ENCODE measurements around the gene PSG1.
"Not testable (repeated sequence)": the region's sequence is repeated elsewhere in the genome, so short reads cannot be mapped to it uniquely, and the experiment has no call there.

The PSG1 gene

DNA sequence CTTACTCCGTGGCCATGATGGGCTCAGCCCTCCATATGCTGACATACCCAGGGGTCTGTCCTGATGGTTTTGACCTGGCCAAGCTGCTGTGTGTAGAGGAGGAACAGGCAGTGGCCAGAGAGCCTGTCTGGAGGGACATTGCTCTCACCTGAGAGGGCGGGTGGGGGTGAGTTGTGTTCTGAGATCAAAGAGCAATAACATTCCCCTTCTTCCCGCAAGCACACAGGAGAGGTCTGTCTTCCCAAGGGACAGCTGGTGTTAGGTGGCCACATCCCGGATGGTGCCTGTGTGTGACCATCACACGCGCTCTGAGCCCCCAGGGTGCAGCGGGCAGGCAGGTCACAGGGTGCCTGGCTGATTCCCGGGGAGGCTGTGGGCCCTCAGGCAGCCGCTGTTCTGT lies 1.1 kb upstream of the PSG1 start:
- not testable (repeated sequence) for DNase-seq

DNA sequence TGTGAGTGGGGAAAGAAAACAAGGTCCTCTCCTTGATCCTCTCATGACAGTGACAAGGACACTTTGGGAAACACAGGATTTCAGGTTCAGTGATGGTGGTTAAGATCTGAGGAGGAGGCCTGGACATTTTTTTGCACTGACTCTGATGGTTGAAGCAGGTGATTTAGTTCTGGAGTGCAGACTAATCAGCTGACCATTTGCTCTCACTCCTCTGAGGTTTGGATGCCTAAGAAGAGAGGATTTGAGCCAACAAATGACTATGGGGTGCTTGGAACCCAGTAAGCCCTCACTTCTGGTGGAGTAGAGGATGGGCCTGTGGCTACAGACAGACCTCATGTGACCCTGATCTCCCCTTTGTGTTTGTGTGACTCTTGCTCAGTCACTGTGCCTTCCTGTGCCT lies 2.9 kb downstream of the PSG1 start:
- not testable (repeated sequence) for DNase-seq

DNA sequence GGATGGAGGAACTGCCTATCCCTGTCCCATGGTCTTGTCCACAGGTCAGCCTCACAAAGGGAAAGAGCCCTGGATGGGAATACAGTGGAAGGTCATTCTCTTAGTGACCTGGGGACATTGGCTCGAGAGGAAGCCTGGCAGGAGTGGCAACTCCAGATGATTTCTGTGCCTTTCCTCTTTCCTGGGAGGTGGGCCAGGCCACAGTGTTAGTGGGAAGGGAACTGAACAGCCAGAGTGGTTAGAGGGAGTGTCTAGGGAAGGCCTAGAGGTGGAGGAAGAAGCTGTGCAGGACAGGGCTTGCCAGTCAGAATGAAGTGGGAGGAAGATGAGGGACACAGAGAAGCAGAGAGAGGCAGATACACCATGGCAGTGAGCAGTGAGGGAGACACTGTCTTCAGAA lies 3.6 kb downstream of the PSG1 start:
- not testable (repeated sequence) for DNase-seq

DNA sequence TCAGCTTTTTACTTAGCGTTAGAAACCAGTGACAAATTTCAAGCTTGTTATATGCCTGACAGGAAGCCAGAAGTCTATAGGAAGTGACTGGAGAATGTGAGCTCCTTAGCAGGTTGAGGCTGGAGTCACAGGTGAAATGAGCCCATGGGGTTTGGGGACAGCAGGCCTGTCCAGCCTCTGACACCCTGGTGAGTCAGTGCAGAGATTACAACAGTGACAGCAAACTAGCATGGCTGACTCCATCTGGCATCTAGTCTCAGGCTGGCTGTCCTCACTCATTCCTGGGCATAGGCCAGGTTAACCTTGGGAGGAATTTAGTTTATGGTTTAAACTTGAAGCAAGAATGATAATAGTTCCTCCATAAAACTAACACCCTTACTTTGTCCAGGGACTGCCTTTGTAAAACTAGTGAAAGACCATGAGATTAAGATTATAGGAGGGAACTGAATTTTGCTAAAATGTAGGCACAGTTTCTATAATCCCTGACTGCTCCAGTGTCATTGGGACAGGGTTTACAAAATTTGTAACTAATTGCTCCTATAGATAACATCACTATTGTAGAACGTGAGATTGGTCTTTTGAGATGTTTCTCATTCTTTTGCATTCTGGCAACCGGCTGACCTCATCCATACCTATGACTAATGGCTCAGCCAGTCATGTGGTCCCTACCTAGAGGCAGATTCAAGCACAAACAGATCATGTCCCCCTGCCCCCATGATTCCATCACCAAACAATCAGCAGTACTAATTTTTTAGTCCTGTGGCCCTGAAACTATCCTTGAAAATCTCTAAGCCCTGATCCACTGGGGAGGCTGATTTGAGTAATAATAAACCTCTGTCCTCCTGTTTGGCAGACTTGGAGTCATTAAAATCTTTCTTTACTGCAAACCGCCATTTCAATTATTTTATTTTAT lies 4.4 kb downstream of the PSG1 start:
- not testable (repeated sequence) for DNase-seq

DNA sequence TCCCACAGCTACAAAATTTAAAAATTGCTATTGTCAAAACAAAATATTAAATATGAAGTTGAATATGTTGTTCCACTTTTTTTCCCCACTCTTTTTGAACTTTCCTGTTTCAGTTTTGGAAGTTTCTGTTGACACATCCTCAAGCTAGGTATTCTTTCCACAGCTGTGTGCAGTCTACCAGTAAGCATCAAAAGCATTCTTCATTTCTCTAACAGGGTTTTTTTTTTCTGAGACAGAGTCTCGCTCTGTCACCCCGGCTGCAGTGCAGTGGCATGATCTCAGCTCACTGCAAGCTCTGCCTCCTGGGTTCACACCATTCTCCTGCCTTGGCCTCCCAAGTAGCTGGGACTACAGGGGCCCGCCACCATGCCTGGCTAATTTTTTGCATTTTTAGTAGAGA lies 5.4 kb downstream of the PSG1 start:
- DNase-seq: not testable (repeated sequence)

DNA sequence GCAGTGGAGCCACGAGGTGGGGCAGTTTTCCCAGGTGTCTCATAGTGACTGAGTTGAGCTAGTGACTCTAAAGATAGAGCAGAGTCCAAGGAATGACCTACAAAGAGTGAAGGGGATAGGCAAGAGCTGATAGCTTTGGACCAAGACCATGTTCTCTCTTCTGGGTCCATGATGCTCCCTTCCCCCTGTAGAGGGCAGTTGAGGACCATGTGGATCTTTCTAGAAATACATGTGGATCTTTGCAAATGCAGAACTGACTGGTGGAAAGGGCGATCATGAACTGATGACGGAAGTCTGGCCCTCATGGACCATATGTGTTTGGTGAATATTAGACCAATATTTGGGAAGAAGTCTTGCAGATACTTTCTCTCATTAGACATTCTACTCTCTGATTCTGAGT lies 6.9 kb downstream of the PSG1 start:
- no peak for DNase-seq

DNA sequence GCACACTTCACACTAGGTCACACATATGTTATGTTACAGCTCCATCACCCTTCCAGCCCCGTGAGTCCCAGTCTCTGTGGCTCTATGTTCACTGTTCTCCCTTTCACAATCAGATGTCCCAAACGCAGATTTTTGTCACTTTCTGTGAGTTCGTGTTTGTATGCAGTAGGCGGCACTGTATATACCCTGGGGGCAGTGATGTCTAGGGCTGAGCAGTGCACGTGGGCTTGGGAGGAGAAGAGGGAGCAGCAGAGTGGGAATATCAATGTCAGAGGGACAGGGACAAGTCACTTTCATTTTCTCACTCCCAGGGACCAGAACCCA lies 22.0 kb downstream of the PSG1 start:
- DNase-seq: no peak

DNA sequence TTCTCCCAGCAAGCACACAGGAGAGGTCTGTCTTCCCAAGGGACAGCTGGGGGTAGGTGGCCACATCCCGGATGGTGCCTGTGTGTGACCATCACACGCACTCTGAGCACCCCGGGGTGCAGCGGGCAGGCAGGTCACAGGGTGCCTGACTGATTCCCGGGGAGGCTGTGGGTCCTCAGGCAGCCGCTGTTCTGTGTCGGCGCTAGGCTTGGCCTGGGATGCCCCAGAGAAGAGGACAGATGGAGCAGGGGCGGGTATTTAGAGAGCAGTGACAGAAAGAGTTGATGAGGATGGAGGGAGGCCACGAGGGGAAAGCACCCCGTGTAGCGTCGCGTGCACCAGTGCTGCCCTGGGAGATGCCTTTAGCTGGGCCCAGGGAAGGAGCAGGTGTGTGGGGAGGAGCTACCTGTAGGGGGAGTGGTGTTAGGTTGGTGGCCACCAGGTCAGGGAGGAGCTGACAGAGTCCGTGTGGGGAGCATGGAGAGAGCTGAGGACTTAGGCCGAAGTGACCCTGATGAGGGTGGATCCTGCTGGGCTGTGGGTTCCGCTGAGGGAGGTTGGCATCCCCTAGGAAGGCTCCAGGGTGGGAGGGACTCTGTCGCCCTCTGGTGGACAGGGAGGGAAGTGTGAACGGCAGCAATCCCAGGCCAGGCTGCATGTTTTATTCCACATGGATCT lies 22.5 kb downstream of the PSG1 start:
- not testable (repeated sequence) for DNase-seq

DNA sequence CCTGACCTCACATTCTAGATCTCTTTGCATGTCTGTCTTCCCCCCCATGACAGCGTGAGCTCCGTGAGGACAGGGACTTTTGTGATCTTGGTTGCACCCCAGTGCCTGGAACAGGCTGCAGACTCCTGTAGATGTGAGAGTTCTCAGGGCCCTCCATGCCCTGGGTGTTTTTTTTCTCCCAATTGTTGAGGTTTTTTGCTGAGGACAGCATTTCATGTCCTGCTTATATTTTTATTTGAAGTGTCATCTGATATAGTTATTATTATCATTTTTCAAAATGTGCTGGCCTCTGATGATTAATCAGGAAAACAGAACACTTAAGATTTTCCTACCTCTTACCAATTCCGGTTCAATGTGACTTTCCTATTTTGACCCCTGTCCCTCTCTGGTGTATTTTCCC lies 24.8 kb downstream of the PSG1 start:
- DNase-seq: not testable (repeated sequence)

DNA sequence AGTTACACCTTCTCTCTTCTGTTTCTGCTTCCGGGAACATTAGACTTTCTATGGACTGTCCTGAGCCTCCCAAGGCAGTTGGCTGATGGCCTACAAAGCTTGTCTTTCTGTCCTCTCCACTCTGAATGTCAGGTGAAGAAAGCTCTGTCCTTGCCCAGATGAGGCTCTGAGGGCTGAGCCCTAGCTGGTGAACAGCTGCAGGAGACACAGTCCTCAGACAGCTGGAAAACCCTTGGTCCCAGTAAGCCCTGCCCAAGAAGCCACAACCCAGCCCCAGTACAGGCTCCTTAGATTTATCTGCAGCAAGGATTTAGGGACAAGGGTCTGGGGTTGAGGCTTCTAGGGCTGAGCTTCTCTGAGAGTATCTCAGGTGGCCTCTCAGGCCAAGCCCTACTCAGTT lies 26.3 kb downstream of the PSG1 start:
- DNase-seq: not testable (repeated sequence)

DNA sequence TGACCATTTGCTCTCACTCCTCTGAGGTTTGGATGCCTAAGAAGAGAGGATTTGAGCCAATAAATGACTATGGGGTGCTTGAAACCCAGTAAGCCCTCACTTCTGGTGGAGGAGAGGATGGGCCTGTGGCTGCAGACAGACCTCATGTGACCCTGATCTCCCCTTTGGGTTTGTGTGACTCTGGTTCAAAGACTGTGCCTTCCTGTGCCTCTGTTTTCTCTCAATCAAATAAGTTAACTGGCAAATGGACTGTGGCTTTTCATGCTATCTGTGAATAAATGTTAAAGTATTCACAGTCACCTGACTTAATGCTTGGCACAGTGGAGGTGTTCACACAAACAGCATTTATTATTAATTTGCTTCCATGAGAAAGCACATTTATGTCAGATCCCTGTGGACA lies 26.7 kb downstream of the PSG1 start:
- DNase-seq: not testable (repeated sequence)

DNA sequence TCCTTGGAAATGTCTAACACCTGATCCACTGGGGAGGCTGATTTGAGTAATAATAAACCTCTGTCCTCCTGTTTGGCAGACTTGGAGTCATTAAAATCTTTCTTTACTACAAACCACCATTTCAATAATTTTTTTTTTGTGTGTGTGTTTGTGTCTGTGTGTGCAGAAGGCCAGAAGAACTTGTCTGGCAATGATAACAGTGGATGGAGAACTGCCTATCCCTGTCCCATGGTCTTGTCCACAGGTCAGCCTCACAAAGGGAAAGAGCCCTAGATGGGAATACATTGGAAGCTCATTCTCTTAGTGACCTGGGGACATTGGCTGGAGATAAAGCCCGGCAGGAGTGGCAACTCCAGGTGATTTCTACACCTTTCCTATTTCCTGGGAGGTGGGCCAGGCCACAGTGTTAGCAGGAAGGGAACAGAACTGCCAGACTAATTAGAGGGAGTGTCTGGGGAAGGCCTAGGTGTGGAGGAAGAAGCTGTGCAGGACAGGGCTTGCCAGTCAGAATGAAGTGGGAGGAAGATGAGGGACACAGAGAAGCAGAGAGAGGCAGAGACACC lies 27.7 kb downstream of the PSG1 start:
- not testable (repeated sequence) for DNase-seq

DNA sequence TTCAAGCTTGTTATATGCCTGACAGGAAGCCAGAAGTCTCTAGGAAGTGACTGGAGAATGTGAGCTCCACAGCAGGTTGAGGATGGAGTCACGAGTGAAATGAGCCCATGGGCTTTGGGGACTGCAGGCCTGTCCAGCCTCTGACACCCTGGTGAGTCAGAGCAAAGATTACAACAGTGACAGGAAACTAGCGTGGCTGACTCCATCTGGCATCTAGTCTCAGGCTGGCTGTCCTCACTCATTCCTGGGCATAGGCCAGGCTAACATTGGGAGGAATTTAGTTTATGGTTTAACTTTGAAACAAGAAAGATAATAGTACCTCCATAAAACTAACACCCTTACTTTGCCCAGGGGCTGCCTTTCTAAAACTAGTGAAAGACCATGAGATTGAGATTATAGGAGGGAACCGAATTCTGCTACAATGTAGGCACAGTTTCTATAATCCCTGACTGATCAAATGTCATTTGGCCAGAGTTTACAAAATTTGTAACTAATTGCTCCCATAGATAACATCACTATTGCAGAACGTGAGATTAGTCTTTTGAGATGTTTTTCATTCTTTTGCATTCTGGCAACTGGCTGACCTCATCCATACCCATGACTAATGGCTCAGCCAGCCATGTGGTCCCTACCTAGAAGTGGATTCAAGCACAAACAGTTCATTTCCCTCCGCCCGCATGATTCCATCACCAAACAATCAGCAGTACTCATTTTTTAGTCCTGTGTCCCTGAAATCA lies 28.4 kb downstream of the PSG1 start:
- no peak for DNase-seq

DNA sequence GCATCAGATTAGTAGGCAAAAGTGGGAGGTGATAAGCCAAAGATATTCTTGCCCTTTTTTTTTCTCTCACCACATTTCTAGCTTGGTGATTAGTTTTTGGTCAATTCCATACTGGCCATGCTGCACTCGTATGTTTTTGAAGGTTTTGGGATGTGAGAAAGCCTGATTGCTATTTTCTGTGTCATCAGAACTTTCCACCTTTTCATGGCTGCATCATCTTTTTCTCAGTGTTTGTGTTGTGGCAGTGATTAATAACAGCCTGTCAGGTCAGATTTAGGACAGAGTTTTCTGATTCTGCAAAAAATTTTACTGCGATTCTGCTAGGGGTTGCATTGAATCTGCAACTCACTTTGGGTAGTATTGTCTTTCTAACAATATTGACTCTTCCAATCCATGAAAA lies 32.9 kb downstream of the PSG1 start:
- DNase-seq: no peak

DNA sequence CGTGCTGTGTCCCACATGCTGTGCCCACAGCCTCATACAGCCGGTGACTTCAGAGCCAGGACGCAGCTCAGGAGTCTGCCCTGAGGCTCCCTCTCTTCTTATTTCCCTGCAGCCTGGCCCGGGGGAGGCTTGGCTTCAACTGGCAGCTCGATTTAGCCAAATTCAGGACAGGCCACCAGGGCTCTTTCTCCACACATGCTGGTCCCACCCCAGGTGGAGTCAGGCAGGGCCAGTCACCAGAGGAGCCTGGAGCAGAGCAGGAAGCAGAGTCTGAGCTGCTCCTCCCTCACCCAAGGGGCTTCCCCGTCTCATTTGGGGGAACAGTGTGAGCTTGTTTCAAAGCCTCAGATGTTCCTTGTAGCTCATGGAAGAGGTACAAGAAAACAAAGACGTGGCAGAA lies 35.9 kb downstream of the PSG1 start:
- DNase-seq: not testable (repeated sequence)

DNA sequence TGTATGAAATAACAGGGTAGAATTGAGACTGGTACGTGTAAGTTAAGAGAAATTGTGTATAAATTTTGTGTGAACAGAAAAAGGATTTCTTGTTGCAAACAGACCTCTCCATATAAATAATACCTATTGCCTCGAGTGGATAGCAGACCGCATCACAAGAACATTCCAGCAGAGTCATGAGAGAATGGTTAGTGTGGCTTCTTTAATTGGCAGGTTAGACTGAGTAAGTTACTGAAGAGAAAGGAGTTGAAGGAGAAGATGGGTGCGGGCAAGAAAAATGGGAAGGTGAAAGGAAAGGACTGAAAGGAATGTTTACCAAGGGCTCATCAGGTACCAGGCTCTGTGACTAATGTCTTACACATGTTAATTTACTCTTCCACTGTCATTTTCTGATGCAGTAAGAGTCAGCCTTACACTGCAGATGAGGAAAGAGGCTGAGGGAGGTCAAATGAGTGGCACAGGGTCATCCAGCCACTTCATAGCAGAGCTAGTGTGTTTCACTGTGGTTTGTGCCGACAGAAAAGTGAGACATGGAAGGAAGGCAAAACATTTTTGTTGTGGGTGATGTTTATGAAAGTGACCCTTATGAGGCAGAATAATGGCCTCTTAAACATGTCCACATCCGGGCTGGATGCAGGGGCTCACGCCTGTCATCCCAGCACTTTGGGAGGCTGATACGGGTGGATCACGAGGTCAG lies 46.6 kb downstream of the PSG1 start:
- not testable (repeated sequence) for DNase-seq

DNA sequence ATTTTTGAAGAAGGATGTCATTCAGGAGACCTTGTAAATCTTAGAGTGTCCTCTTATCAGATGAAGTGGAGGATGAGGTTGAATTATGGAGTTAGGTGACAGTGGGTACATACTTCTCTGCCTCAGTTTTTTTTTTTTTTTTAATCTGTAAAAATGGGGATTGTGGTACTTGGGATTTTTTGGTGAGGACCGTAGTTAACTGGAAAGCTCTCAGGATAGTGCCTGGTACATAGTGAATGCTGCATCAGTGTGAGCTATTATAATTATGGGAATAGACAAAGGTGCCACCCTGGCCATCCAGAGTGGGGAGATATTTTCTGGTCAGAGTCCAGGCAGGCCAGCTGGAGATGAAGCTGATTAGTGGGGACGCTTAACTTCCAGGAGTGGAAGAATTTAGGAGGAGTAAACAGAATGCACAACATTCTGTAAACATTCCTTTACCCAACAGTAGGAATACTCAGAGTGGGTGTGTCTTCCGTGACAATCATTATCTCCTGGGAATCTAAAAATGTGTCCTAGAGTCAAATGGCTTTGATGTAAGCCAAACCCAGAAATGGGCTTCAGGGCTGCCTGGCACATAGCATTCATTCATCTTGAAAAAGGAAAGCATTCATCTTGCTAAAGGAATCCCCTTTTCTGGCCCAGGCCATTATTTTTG lies 47.4 kb downstream of the PSG1 start:
- DNase-seq: not testable (repeated sequence)

DNA sequence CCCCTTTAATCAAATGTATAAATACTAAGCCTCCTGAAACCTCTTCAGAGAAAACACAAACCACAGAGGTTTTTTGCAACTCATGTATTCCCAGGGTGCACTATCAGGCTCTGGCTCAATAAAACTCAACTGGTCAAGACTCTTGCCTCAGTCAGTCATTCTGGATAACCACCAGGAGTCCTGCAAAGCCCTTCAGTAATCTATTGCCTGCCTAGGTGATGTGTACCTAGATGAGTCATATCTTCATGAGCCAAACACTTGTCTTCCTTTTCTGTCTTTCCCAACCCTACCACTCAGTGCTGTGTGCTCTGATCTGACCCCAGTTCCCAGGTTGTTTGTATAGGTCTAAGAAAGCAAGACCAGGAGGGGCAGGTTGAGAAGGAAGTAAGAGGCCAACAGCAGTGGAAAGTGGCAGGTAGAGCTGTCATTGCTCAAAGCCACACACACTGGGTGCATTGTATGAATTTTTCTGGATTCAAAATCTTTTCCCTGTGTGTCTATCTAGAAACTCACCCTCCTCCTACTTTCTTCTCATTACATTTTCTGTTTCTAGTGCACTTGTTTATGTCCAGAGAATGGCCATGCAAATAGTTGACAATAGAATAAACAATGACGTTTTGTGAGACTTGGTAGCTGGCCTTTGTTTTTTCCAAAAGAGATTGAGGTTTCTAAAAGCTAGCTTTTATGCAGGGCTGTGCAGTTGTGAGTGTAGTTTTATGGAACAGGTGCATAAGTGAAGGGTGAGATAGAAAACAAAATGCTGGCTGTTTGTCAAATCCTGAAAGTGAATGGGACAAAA lies 48.1 kb downstream of the PSG1 start:
- DNase-seq: no peak

DNA sequence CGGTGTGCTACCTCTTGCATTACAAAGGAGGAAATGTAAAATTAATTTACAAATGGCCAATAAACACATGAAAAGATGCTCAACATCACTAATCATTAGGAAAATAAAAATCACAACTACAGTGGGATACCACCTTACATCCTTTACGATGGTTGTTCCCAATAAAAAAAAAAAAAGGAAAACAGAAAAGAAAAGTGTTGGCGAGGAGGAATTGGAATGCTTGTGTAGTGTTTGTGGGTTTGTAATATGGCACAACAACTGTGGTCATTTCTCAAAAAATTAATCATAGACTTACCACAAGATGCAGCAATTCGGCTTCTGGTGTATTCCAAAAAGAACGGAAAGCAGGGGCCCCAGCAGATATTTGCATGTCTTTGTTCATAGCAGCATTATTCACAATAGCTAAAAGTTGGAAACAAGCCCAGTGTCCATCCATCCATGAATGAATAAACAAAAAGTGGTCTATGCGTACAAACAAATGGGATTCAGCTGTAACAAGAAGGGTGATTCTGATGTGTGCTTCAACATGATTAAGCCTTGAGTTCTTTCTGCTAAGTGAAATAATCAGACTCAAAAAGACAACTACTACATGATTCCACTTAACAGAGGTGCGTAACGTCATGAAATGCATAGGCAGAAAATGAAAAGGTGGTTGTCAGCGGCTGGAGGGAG lies 58.1 kb downstream of the PSG1 start:
- not testable (repeated sequence) for DNase-seq

DNA sequence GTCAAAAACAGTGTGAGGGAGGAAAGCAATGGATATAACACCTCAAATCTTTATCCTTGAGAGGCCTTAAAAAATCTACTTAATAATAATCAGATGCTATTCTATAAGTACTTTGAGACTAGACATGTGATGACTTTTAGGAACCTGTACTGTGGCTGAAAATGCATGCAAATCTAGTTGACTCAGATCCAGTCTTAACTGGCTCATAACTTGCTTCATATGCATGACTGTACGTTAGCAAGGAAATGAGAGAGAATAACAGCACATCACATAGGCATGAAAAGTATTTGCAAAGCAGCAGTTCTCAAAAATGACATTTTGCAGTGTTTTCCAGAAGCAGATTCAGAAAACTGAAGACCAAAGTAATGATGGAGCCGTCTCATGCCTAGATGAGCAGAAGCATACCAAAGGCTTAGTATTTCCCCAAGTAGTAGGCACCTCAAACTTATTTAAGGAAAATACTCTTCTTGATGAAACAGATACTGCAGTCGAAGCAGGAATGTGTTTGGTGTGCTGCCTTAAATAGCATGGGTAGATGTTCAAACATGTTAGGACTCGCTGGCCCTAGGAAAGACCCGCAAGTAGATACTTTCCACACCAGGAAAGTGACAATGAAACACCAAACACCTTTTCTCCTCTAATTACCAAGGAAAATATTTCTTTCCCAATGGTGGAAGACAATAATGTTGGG lies 59.4 kb downstream of the PSG1 start:
- not testable (repeated sequence) for DNase-seq

All from NCI-H1436 (cell line).